ENCODE results near the gene PALD1.

The PALD1 gene

GRCh38 chr10:70518695-70519094 lies 40.1 kb downstream of the PALD1 start:
- Histone ChIP-seq H3K36me3 (ENCODE audit: control insufficient read depth in 1 of 2, insufficient read depth in 2 of 2, low read length in 2 of 2) (no peaks in the 10 kb centered on the region), H3K27me3 (ENCODE audit: control insufficient read depth in 1 of 2, insufficient read depth in 2 of 2, low read length in 2 of 2) (no peaks in the 10 kb centered on the region), H3K9ac (ENCODE audit: low read depth in 1 of 2, low read length in 2 of 2) (no peak overlapping the region), H3K27ac (ENCODE audit: low read depth, low read length) (no peak overlapping the region), H3K9me3 (ENCODE audit: control insufficient read depth in 1 of 2, low read length in 2 of 2) (no peaks in the 10 kb centered on the region), H3K4me3 (ENCODE audit: low read depth in 1 of 2, low read length in 2 of 2) (no peak overlapping the region), H3K4me1 (ENCODE audit: control insufficient read depth in 1 of 2, insufficient read depth in 2 of 2, low read length in 2 of 2) (no peaks in the 10 kb centered on the region)

- Histone ChIP-seq H3K27ac (ENCODE audit: low read depth, low read length) (no peak overlapping the region), H3K27me3 (ENCODE audit: control insufficient read depth in 1 of 2, insufficient read depth in 2 of 2, low read length in 2 of 2) (no peaks in the 10 kb centered on the region), H3K4me1 (ENCODE audit: control insufficient read depth in 1 of 2, insufficient read depth in 2 of 2, low read length in 2 of 2) (no peaks in the 10 kb centered on the region), H3K9me3 (ENCODE audit: control insufficient read depth in 1 of 2, low read length in 2 of 2) (no peaks in the 10 kb centered on the region), H3K4me3 (ENCODE audit: low read depth in 1 of 2, low read length in 2 of 2) (no peak overlapping the region), H3K9ac (ENCODE audit: low read depth in 1 of 2, low read length in 2 of 2) (no peak overlapping the region), H3K36me3 (ENCODE audit: control insufficient read depth in 1 of 2, insufficient read depth in 2 of 2, low read length in 2 of 2) (no peaks in the 10 kb centered on the region)
Observed at GRCh38 chr10:70523057-70523456, 44.5 kb downstream of the PALD1 start.

- H3K9me3 ChIP-seq (ENCODE audit: control insufficient read depth in 1 of 2, low read length in 2 of 2): no peaks in the 10 kb centered on the region
- no peaks in the 10 kb centered on the region for H3K36me3 ChIP-seq (ENCODE audit: control insufficient read depth in 1 of 2, insufficient read depth in 2 of 2, low read length in 2 of 2)
- no peak overlapping the region for H3K9ac ChIP-seq (ENCODE audit: low read depth in 1 of 2, low read length in 2 of 2)
- H3K4me3 ChIP-seq (ENCODE audit: low read depth in 1 of 2, low read length in 2 of 2): no peak overlapping the region
- H3K27me3 ChIP-seq (ENCODE audit: control insufficient read depth in 1 of 2, insufficient read depth in 2 of 2, low read length in 2 of 2): no peaks in the 10 kb centered on the region
- no peaks in the 10 kb centered on the region for H3K4me1 ChIP-seq (ENCODE audit: control insufficient read depth in 1 of 2, insufficient read depth in 2 of 2, low read length in 2 of 2)
- H3K27ac ChIP-seq (ENCODE audit: low read depth, low read length): no peak overlapping the region
Observed at GRCh38 chr10:70523549-70523948, 45.0 kb downstream of the PALD1 start.

- no peaks in the 10 kb centered on the region for H3K36me3 ChIP-seq (ENCODE audit: control insufficient read depth in 1 of 2, insufficient read depth in 2 of 2, low read length in 2 of 2)
- no peak overlapping the region for H3K27ac ChIP-seq (ENCODE audit: low read depth, low read length)
- no peak overlapping the region for H3K9ac ChIP-seq (ENCODE audit: low read depth in 1 of 2, low read length in 2 of 2)
Observed at GRCh38 chr10:70528314-70528713, 49.7 kb downstream of the PALD1 start.

GRCh38 chr10:70528741-70529362 lies 50.3 kb downstream of the PALD1 start:
- Histone ChIP-seq H3K9ac (ENCODE audit: low read depth in 1 of 2, low read length in 2 of 2) (no peak overlapping the region), H3K27me3 (ENCODE audit: control insufficient read depth in 1 of 2, insufficient read depth in 2 of 2, low read length in 2 of 2) (no peaks in the 10 kb centered on the region), H3K27ac (ENCODE audit: low read depth, low read length) (no peak overlapping the region), H3K4me1 (ENCODE audit: control insufficient read depth in 1 of 2, insufficient read depth in 2 of 2, low read length in 2 of 2) (no peaks in the 10 kb centered on the region), H3K36me3 (ENCODE audit: control insufficient read depth in 1 of 2, insufficient read depth in 2 of 2, low read length in 2 of 2) (no peaks in the 10 kb centered on the region), H3K4me3 (ENCODE audit: low read depth in 1 of 2, low read length in 2 of 2) (no peak overlapping the region), H3K9me3 (ENCODE audit: control insufficient read depth in 1 of 2, low read length in 2 of 2) (no peaks in the 10 kb centered on the region)

More at GRCh38 chr10:70528314-70528713, 49.7 kb downstream of the PALD1 start:
- no peaks in the 10 kb centered on the region for H3K27me3 ChIP-seq (ENCODE audit: control insufficient read depth in 1 of 2, insufficient read depth in 2 of 2, low read length in 2 of 2)
- H3K4me1 ChIP-seq (ENCODE audit: control insufficient read depth in 1 of 2, insufficient read depth in 2 of 2, low read length in 2 of 2): no peaks in the 10 kb centered on the region
- no peak overlapping the region for H3K4me3 ChIP-seq (ENCODE audit: low read depth in 1 of 2, low read length in 2 of 2)
- no peaks in the 10 kb centered on the region for H3K9me3 ChIP-seq (ENCODE audit: control insufficient read depth in 1 of 2, low read length in 2 of 2)

- Histone ChIP-seq H3K36me3 (ENCODE audit: control insufficient read depth in 1 of 2, insufficient read depth in 2 of 2, low read length in 2 of 2) (no peaks in the 10 kb centered on the region), H3K27ac (ENCODE audit: low read depth, low read length) (no peak overlapping the region), H3K9me3 (ENCODE audit: control insufficient read depth in 1 of 2, low read length in 2 of 2) (no peaks in the 10 kb centered on the region), H3K4me3 (ENCODE audit: low read depth in 1 of 2, low read length in 2 of 2) (no peak overlapping the region), H3K27me3 (ENCODE audit: control insufficient read depth in 1 of 2, insufficient read depth in 2 of 2, low read length in 2 of 2) (no peaks in the 10 kb centered on the region), H3K4me1 (ENCODE audit: control insufficient read depth in 1 of 2, insufficient read depth in 2 of 2, low read length in 2 of 2) (no peaks in the 10 kb centered on the region), H3K9ac (ENCODE audit: low read depth in 1 of 2, low read length in 2 of 2) (no peak overlapping the region)
Observed at GRCh38 chr10:70529848-70530247, 51.3 kb downstream of the PALD1 start.

GRCh38 chr10:70530315-70530714 lies 51.7 kb downstream of the PALD1 start:
- H3K4me1 ChIP-seq (ENCODE audit: control insufficient read depth in 1 of 2, insufficient read depth in 2 of 2, low read length in 2 of 2): no peaks in the 10 kb centered on the region
- H3K27me3 ChIP-seq (ENCODE audit: control insufficient read depth in 1 of 2, insufficient read depth in 2 of 2, low read length in 2 of 2): no peaks in the 10 kb centered on the region
- H3K9ac ChIP-seq (ENCODE audit: low read depth in 1 of 2, low read length in 2 of 2): no peak overlapping the region
- no peaks in the 10 kb centered on the region for H3K36me3 ChIP-seq (ENCODE audit: control insufficient read depth in 1 of 2, insufficient read depth in 2 of 2, low read length in 2 of 2)
- no peak overlapping the region for H3K4me3 ChIP-seq (ENCODE audit: low read depth in 1 of 2, low read length in 2 of 2)
- no peak overlapping the region for H3K27ac ChIP-seq (ENCODE audit: low read depth, low read length)
- H3K9me3 ChIP-seq (ENCODE audit: control insufficient read depth in 1 of 2, low read length in 2 of 2): no peaks in the 10 kb centered on the region

- Histone ChIP-seq H3K9ac (ENCODE audit: low read depth in 1 of 2, low read length in 2 of 2) (no peak overlapping the region), H3K4me1 (ENCODE audit: control insufficient read depth in 1 of 2, insufficient read depth in 2 of 2, low read length in 2 of 2) (no peaks in the 10 kb centered on the region), H3K9me3 (ENCODE audit: control insufficient read depth in 1 of 2, low read length in 2 of 2) (no peaks in the 10 kb centered on the region), H3K4me3 (ENCODE audit: low read depth in 1 of 2, low read length in 2 of 2) (no peak overlapping the region), H3K27me3 (ENCODE audit: control insufficient read depth in 1 of 2, insufficient read depth in 2 of 2, low read length in 2 of 2) (no peaks in the 10 kb centered on the region), H3K27ac (ENCODE audit: low read depth, low read length) (no peak overlapping the region), H3K36me3 (ENCODE audit: control insufficient read depth in 1 of 2, insufficient read depth in 2 of 2, low read length in 2 of 2) (no peaks in the 10 kb centered on the region)
Observed at GRCh38 chr10:70532554-70533188, 54.1 kb downstream of the PALD1 start.

- no peaks in the 10 kb centered on the region for H3K27me3 ChIP-seq (ENCODE audit: control insufficient read depth in 1 of 2, insufficient read depth in 2 of 2, low read length in 2 of 2)
- no peak overlapping the region for H3K27ac ChIP-seq (ENCODE audit: low read depth, low read length)
- no peak overlapping the region for H3K4me3 ChIP-seq (ENCODE audit: low read depth in 1 of 2, low read length in 2 of 2)
- H3K9me3 ChIP-seq (ENCODE audit: control insufficient read depth in 1 of 2, low read length in 2 of 2): no peaks in the 10 kb centered on the region
- no peaks in the 10 kb centered on the region for H3K36me3 ChIP-seq (ENCODE audit: control insufficient read depth in 1 of 2, insufficient read depth in 2 of 2, low read length in 2 of 2)
- no peak overlapping the region for H3K9ac ChIP-seq (ENCODE audit: low read depth in 1 of 2, low read length in 2 of 2)
- H3K4me1 ChIP-seq (ENCODE audit: control insufficient read depth in 1 of 2, insufficient read depth in 2 of 2, low read length in 2 of 2): peaks cover 0 to 4% of the 10 kb centered on the region in 2 donors
Observed at GRCh38 chr10:70533189-70533558, 54.6 kb downstream of the PALD1 start.

- Histone ChIP-seq H3K27me3 (ENCODE audit: control insufficient read depth in 1 of 2, insufficient read depth in 2 of 2, low read length in 2 of 2) (no peaks in the 10 kb centered on the region), H3K4me1 (ENCODE audit: control insufficient read depth in 1 of 2, insufficient read depth in 2 of 2, low read length in 2 of 2) (peaks cover 0 to 6% of the 10 kb centered on the region in 2 donors), H3K36me3 (ENCODE audit: control insufficient read depth in 1 of 2, insufficient read depth in 2 of 2, low read length in 2 of 2) (no peaks in the 10 kb centered on the region), H3K4me3 (ENCODE audit: low read depth in 1 of 2, low read length in 2 of 2) (no peak overlapping the region), H3K9me3 (ENCODE audit: control insufficient read depth in 1 of 2, low read length in 2 of 2) (no peaks in the 10 kb centered on the region), H3K9ac (ENCODE audit: low read depth in 1 of 2, low read length in 2 of 2) (no peak overlapping the region), H3K27ac (ENCODE audit: low read depth, low read length) (no peak overlapping the region)
Observed at GRCh38 chr10:70534281-70534680, 55.7 kb downstream of the PALD1 start.
